HEK293T (cell line): ENCODE data around the gene SLC7A14.

ENCODE experiments used
- CTBP1 ChIP-seq: fragments of 450-650 bp; IDR thresholded peaks from 2 replicates; pipeline ENCODE4 v1.6.1; 2016; ENCODE audit warnings: borderline replicate concordance
- HDGF ChIP-seq: fragments of 450-650 bp; IDR thresholded peaks from 2 replicates; pipeline ENCODE4 v1.6.1; 2017; ENCODE audit warnings: antibody characterized with exemption, borderline replicate concordance
- NFRKB ChIP-seq: fragments of 450-650 bp; IDR thresholded peaks from 2 replicates; pipeline ENCODE4 v1.6.1; 2016; ENCODE audit warnings: mild to moderate bottlenecking, moderate library complexity
- PKNOX1 ChIP-seq: fragments of 450-650 bp; IDR thresholded peaks from 2 replicates; pipeline ENCODE4 v1.6.1; 2016
- SP1 ChIP-seq: fragments of 450-650 bp; IDR thresholded peaks from 2 replicates; pipeline ENCODE4 v1.6.1; 2017
- SUZ12 ChIP-seq: fragments of 450-650 bp; IDR thresholded peaks from 2 replicates; pipeline ENCODE4 v1.6.1; 2016; ENCODE audit warnings: mild to moderate bottlenecking

- no peak for TF ChIP-seq SP1
- no peak for TF ChIP-seq PKNOX1
- TF ChIP-seq HDGF = no peak
- TF ChIP-seq CTBP1 = no peak
- no peak for TF ChIP-seq SUZ12
- TF ChIP-seq NFRKB = no peak
These were observed 16.7 kb upstream of the SLC7A14 start for GRCh38 chr3:170602556-170602955.
